NCI-H524 (cell line): ENCODE results near the gene TK2.

Experiments
- DNase-seq, 2 experiments: peaks; one replicate each; lab custom pipeline; 2025; lab: John Stamatoyannopoulos, UW

TK2 gene

GRCh38 chr16:66483689-66484452 is 66.1 kb downstream of the TK2 start:
- peak; percentile 56 to 75 for DNase-seq

GRCh38 chr16:66481943-66482390 is 68.0 kb downstream of the TK2 start:
- no peak for DNase-seq

- no peak for DNase-seq
These were observed 68.6 kb downstream of the TK2 start for GRCh38 chr16:66481081-66481942.

GRCh38 chr16:66480265-66481080 is 69.4 kb downstream of the TK2 start:
- DNase-seq, result no peak

- no peak for DNase-seq
These were observed 70.2 kb downstream of the TK2 start for GRCh38 chr16:66479661-66480264.

GRCh38 chr16:66478733-66479511 is 71.0 kb downstream of the TK2 start:
- peak; percentile 34 to 67 for DNase-seq

GRCh38 chr16:66477028-66477515 is 72.8 kb downstream of the TK2 start:
- no peak for DNase-seq

- no peak for DNase-seq
These were observed 73.4 kb downstream of the TK2 start for GRCh38 chr16:66476328-66477027.

- no peak for DNase-seq
These were observed 74.7 kb downstream of the TK2 start for GRCh38 chr16:66475232-66475631.

GRCh38 chr16:66474750-66475199 is 75.1 kb downstream of the TK2 start:
- peak; percentile 47 to 82 for DNase-seq

- no peak for DNase-seq
These were observed 76.0 kb downstream of the TK2 start for GRCh38 chr16:66473654-66474519.

GRCh38 chr16:66473051-66473571 is 76.8 kb downstream of the TK2 start:
- DNase-seq, result peak in 1 of 2 experiments; percentile 28

GRCh38 chr16:66471716-66472393 is 78.1 kb downstream of the TK2 start:
- peak in 1 of 2 experiments; percentile 20 for DNase-seq

GRCh38 chr16:66471264-66471663 is 78.7 kb downstream of the TK2 start:
- no peak for DNase-seq

- no peak for DNase-seq
These were observed 79.4 kb downstream of the TK2 start for GRCh38 chr16:66470556-66470955.

- DNase-seq, result no peak
These were observed 79.9 kb downstream of the TK2 start for GRCh38 chr16:66469947-66470546.

- no peak for DNase-seq
These were observed 80.5 kb downstream of the TK2 start for GRCh38 chr16:66469291-66469946.
